GM04504 (cell line): ENCODE measurements around the gene LCE3B.
A peak's percentile ranks its signal among the peaks of the same experiment; 100 is the strongest.
"Not testable (repeated sequence)": the region's sequence is repeated elsewhere in the genome, so short reads cannot be mapped to it uniquely, and the experiment has no call there.

Experiments
- DNase-seq: peaks from one replicate; pipeline ENCODE4 v3.0.0-alpha.2; 2012; ENCODE audit warnings: low read depth

Gene LCE3B, protein sequence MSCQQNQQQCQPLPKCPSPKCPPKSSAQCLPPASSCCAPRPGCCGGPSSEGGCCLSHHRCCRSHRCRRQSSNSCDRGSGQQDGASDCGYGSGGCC

DNA sequence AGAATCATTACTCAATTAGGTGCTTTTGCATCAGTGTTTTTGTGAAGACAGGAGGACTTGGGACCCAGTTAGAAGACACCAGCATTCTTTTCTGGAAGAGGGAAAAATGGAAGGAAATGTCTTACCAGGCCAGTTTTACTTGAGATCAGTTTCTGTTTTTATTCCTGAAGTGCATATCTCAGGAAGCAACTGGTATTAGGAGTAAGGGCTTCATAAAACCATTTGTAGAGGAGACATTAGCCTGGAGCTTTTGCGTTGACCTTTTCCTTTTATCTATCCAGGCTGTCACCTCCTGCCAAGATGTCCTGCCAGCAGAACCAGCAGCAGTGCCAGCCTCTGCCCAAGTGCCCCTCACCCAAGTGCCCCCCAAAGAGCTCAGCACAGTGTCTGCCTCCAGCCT is at the start of gene LCE3B:
Gene LCE3B, plus strand, starts transcription at position 301 of the 400 bp plus-strand sequence. Its CDS starts 0 bp downstream, at position 301.
- DNase-seq: no peak

DNA sequence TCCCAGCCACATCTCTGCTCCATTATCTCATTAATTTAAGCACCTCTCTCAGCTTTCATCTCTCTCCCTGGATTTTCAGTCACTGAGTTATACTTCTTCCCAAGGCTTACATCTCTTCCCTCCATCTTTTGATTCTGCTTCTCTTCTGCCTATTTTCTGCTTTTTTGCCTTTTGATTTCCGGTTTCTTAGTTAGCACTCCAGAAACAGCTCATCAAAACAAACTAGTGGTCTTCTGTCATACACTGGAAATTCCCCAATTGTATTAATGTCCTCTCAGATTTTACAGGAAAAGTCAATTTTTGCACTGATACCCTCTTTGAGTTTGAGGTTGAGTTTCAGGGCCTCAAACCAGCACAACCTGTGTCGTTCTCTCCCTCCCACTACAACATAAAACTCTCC is 48.5 kb upstream of the LCE3B start:
- DNase-seq: no peak

DNA sequence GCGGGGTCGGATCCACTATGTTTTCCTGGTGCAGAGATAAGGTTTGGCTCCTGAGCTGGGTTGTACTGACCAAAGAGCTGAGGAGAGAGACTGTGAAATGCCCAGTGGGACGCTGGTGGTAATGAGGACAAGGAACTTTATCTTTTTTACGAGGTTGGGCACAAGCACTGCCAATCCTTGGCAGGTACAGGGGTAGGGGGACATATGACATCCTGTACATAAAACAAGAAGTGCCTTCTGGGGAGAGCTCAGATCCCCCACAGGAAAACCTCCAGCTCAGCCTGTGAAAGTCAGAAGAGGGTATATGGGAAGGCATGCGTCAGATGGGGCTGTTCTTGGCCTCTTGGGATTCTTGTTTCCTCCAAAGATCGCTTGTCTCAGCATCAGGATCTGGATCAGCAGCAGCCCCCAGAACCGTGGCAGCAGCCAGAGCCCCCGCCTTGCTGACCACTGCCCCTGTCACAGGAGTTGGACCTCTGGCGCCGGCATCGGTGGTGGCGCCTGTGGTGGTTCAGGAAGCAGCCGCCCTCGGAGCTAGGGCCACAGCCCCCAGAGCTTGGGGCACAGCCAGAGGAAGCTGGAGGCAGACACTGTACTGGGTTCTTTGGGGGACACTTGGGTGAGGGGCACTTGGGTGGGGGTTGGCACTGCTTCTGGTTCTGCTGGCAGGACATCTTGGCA is 47.9 kb upstream of the LCE3B start:
- DNase-seq: no peak

DNA sequence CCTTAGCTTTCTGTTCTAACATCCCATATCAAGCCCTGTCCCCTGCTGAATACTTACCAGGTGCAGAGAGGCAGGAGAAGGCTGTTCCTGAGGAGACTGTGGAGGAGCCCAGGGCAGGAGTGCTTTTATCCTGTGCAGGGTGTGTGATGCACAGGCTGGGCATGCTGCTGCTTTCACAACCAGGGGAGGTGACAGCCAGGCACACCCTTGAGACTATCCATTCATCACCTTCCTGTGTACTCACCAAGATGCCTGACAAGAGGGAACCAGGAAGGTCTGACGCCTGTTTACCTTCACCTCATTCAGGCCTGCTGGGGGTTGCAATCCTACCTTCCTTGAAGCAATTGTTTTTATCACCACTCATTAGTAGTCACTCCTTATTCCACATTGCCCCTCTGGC is 46.9 kb upstream of the LCE3B start, which contains the start of gene LCE3E:
Gene LCE3E, minus strand, starts transcription at position 100 of the 400 bp plus-strand sequence. CDS start 572 bp downstream, outside the sequence.
- DNase-seq: no peak

DNA sequence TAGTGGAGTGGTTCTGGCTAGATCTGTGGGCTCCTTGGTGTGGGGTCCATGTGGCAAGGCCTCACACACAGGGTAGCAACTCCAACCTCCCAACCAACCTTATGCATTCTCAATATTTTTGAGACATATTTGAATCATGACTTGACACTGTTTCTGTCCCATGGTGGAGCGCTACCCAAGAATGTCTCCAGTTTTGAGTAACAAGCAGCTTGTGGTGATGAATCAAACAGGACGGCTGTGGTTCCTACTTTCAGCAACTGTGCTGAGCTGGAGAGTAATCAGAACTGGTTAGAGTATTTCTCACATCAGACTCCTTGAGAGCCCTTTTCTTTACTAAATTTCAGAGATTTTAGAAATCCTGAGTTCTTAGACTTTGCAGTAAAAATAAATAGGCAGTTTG is 36.4 kb upstream of the LCE3B start:
- no peak for DNase-seq

DNA sequence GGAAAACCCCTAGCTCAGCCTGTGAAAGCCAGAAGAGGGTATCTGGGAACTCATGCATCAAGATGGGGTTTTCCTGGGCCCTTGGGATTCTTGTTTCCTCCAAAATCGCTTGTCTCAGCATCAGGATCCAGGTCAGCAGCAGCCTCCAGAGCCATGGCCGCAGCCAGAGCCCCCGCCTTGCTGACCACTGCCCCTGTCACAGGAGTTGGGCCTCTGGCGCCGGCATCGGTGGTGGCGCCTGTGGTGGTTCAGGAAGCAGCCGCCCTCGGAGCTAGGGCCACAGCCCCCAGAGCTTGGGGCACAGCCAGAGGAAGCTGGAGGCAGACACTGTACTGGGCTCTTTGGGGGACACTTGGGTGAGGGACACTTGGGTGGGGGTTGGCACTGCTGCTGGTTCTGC is 34.1 kb upstream of the LCE3B start:
- not testable (repeated sequence) for DNase-seq

DNA sequence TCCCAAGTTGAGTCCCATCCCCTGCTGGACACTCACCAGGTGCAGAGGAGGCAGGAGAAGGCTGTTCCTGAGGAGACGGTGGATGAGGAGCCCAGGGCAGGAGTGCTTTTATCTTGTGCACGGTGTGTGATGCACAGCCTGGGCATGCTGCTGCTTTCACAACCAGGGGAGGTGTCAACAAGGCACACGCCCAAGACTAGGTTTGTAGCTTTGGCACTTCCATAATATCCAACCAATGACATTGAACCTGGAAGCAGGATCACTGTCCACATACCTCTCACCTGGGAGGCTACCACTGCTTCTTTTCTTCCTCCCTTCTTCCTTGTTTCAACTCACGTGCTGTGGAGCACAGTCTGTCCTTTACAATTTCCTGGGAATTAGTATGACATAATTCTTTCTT is 33.2 kb upstream of the LCE3B start, which contains the start of gene LCE3D:
Gene LCE3D, minus strand, starts transcription at position 84 of the 400 bp plus-strand sequence. CDS start 580 bp downstream, outside the sequence.
- no peak for DNase-seq

DNA sequence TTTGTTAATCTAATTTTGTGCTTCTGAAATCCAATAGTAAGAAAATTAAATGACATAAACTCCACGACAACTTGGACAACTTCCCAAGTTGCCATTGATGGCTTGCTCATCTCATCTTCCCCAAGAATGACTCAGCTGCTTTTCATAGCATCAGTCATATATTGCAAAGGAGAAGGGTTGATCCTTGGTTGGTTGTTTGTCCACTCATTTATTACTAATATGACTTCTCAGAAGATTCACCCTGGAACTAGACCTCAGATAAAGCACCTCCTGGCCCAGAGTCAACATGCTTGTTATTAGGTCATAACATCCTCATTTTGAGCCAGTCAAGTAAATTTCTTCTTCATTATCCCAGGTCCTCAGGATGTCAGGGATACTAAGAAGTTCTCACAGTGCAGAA is 31.0 kb upstream of the LCE3B start:
- no peak for DNase-seq

DNA sequence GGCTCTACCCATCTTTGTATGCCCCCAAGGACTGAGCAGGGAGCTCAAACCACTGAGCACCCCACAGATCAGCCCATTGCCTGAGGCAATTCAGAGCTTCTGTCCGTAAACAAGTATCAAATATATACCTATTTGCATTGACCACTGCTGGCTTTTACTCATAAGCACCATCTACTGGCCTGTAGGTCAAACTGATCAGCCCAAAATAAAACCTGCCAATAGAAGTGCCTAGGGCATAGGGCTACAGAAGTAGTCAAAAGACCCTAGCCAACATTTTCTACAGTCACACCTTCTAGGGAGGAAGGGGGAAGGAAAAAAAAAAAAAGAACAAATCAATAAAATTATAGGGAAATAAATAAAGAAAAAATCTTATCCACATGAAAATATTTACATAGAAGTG is 28.0 kb upstream of the LCE3B start:
- DNase-seq: no peak

DNA sequence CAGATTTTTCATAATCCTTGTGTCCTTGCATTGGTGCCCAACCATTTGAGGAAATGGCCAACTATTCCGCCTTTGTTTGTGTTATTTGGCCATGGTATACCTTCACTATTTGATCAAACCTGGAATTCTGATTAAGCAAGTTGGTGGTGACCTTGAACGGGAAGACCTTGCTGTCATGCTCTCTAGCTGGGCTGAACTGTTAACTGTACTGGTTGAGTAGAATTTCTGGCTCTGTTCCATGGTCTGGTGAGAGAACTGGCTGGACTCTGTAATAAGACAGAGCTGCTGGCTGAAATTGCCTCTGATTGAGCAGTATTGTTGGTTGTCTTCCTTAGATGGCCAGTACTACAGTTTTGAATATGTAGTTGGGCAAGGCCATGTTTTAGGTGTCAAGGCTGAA is 16.6 kb upstream of the LCE3B start:
- DNase-seq: no peak

DNA sequence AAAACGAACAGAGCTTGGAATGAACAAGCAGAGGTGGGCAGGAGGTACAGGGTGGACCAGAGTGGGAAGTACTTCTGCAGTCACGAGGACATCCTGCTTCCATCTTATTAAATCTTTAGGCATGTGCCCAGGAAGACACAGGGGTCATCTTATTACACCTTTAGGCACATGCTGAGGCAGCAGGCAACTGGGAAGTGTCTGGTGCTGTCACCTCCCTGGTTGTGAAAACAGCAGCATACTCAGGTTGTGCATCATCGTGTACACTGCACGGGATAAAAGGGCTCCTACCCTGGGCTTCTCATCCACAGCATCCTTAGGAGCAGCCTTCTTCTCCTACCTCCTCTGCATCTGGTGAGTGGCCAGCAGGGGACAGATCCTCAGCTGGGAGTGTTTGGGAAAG is 13.7 kb upstream of the LCE3B start, which contains the start of gene LCE3C:
Gene LCE3C, plus strand, starts transcription at position 301 of the 400 bp plus-strand sequence. CDS start 498 bp downstream, outside the sequence.
- DNase-seq: no peak

DNA sequence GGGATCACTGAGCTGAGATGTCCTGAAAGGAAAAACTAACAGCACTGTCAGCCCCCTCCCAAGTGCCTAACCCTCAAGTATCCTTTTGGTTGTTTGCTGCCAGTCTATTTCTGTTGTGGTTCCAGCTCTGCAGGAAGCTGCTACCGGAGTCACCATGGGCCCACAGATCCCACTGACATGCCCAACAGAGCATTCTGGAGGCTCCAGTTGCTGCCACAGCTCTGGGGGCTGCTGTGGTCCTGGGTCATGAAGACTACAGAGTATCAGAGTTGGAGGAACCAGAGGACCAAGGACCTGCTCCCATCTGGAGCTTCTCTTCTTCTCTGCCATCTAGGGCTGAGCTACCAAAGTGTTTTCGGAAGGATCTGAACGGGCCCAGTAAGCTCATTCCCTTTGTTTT is 8.4 kb downstream of the LCE3B start:
- DNase-seq: no peak

DNA sequence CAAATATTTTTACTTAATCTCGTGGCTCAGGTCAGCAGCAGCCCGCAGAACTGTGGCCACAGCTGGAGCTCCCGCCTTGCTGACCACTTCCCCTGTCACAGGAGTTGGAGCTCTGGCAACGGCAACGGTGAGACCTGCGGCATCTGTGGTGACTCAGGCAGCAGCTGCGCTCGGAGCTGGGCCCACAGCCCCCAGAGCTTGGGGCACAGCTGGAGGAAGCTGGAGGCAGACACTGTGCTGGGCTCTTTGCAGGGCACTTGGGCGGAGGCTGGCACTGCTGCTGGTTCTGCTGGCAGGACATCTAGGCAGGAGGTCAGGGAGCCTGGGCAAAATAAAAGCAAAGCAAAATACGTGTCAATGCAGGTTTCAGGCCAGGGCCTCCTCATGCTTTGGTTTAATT is 9.2 kb downstream of the LCE3B start, which contains the start of gene LCE3A:
Gene LCE3A, minus strand, starts transcription at position 301 of the 400 bp plus-strand sequence. Its CDS starts 0 bp downstream, at position 301.
- DNase-seq: no peak

DNA sequence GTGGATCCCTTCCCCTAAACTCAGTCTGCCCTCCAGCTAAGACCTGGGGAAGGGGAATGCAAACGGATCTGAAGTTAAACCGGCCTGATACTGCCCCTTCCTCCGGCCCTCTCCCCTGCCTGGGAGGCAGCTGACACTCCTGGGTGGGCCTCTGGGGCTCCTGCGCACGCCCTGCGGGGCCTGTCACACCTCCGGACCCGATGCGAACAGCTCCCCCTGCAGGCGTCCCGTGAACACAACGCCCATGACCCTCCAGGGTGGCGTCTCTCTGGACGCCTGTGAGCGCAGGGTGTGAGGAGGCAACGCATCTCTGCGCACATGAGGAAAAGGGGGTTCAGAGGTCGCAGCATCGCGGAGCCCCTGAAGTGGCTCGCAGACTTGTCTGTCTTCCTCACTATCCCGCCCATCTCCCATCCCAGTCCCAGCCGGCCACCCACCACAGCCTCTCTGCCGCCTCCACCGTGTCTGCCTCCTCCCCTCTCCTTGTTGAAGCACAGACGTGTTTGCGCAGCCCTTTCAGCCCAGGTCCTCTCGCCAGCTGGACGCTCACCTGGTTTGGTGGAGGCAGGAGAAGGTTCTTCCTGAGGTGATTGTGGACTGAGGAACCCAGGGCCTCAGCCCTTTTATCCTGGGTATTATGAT is 9.7 kb downstream of the LCE3B start:
- no peak for DNase-seq

DNA sequence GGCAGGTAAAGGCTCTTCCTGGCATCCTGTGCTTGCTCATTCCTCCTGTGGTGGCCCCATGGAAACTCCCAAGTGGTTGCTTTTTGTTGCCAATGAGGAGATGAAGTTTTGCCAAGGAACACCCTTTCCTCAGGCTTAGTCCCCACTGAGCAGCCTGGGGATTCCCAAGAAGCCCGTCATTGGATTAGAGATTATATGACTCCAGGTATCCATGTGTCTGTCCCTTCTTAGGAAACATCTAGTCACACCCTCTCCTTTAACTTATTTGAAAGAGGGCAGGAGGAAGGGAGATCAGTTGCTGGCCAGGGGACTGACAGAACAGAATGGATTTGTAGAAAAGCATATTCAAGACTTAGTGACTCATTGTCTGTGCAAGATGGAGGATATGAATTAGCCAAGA is 13.1 kb downstream of the LCE3B start:
- no peak for DNase-seq

DNA sequence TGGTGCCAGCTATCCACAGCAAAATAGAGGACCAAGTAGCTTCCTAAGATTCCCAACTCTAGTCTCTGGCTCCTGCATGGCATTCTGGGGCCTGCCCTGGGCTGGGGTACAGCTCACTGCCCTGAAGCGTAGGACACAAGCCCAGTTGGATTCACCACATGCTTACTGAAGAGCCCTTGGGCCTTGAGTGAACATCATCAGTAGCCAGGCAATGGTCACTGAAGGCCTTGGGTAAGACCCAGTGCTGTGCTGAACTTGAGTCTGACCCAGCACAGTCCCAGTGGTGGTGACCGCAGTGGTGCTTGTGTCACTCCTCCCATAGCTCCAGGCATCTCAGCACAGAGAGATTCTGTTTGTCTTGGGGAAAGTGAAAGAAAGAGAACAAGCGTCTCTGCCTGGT is 17.0 kb downstream of the LCE3B start:
- DNase-seq: no peak

DNA sequence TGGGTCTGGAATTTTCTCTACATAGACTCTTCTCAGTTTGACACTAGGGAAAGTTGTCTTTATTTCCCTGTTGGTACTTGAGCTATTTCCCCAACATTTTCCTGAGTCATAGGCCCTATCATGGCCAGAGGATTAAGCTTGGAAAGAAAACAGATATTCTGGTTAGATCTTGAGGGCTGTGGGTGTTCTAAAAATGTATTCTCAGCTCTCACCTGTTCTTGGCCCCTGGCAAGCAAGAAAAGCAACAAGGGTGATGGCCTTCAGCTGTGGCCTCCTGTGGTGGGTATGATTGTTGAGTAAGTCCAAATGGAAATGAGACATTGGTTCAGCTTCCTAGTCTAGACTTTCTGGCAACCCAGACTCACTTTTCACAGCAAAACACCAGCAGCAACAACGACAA is 26.7 kb downstream of the LCE3B start:
- DNase-seq: no peak

DNA sequence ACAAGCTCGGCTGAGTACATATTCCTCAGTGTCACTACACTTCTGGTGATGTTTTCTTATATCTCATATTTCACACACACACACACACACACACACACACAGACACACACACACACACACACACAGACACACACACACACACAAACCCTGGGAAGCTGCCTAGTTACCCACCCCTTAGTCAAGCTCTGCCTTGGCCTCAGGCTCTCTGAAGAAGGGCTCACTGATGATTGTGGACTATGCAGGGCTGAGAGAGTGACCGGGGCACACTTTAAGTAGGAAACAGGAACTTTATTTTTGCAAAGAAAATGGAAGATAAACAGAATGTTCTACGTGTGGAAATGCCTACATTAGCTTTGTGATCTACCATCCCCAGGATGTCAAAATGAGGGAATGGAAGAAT is 30.3 kb downstream of the LCE3B start:
- DNase-seq: no peak

DNA sequence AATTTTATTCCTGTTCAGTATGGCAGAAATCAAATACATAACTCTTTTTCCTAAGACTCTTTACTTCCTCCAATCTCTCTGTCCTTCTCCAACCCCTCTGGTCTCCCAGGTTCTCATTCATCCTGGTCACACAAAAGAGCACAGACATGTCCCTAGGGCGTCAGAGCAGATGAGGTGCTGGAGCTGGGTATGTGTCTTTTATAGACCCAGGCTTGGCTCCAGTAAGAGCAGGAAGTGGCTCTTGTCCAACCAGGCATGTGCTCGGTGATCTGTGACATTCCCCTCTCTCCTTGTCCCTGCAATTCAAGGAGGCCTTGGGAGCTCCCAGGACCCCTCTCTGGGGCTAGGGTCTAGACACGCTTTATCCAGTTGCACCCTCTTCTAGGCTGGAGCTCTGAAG is 31.5 kb downstream of the LCE3B start:
- DNase-seq: no peak

DNA sequence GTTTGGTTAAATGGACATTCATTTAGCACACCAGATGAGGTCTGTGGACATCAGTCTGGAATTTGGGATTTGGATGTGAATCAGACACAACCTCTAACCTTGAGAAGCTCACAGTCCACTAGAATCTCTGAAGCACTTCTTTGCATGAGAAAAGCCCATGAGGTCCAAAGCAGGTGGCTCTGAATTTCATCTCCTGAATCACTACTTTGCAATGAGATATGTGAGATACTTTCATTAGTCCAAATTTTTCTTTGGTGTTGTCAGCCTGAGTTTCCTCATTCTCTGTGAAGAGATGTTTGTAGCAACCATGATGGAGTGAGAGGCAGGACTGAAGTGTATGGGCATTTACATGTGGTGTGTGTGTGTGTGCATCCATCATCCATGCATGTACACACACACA is 33.0 kb downstream of the LCE3B start:
- DNase-seq: no peak

DNA sequence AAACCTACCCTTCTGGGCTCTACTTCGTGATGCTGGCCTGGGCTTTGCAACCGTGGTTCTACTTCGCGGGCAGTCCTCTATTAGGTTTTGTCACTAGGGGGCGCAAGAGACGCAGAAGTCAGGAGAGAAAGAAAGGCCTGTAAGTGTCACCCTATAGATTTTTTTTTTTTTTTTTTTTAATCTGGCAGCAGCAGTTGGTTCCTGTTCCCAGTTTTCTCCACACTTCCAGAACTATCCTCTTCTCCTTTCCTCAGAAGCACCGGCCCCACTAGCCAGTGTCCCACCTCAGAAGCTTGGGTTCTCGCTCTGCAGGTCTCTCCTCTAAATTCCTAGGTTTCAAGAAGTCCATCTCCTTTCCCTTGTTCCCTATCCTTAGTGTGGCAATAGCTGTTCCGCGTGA is 40.5 kb downstream of the LCE3B start:
- DNase-seq: peak; percentile 3

DNA sequence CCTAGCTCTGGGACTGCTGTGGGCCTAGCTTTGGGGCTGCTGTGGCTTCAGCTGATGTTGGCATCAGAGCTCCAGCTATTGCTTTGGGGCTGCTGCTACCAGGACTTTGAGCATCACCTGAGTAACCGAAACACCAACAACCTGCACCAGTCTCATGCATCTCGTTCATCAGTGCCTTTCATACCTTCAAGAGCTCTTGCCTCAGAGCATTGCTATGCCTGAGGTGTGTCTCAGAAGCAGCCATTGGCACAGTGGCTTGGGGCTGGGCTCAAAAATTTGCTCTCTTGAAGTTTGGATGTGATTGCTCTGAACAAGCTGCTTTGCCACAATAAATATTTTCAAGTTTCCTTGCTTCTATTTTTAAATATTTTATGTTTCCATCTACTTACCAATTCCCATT is 42.8 kb downstream of the LCE3B start:
- DNase-seq: no peak

DNA sequence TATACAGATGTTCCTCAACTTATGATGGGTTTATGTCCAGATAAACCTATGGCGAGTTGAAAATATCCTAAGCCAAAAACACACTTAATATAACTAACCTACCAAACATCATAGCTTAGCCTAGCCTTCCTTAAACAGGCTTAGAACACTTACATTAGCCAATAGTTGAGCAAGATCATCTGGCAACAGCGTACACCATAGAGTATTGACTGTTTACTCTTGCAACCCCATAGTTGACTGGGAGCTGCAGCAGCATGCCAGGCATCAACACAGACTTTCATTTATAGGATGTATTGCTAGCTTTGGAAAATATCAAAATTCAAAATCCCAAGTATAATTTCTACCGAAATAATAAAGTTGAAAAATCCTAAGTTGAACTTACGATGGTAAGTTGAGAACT is 44.1 kb downstream of the LCE3B start:
- no peak for DNase-seq
